OCI-LY3 (cell line): ENCODE results near the gene CSRP1.

ENCODE experiments used
- H2AFZ ChIP-seq: fragments of 200-600, 300-600 bp; shearing (Covaris generic); 2 replicates; pipeline ENCODE4 v1.6.0; 2014; ENCODE audit warnings: antibody characterized with exemption, low read depth, low read length
- H3K27ac ChIP-seq: fragments of 200-600, 300-600 bp; sonication (generic); 2 replicates; pipeline ENCODE4 v1.5.1; 2014; ENCODE audit warnings: mild to moderate bottlenecking, low read length, moderate library complexity, mixed read lengths
- H3K27me3 ChIP-seq: fragments of 200-600, 300-600 bp; sonication (generic); 2 replicates; pipeline ENCODE4 v1.6.1; 2014; ENCODE audit warnings: low read depth, low read length, mixed read lengths
- H3K36me3 ChIP-seq: fragments of 200-600, 300-600 bp; sonication (generic); replicated peaks from 2 replicates; pipeline ENCODE3; 2014; ENCODE audit warnings: low read depth, low read length, mixed read lengths
- H3K4me1 ChIP-seq: fragments of 300-600, 200-600 bp; sonication (generic); 2 replicates; pipeline ENCODE4 v1.6.1; 2014; ENCODE audit warnings: low read length, mixed read lengths
- H3K4me2 ChIP-seq: fragments of 200-600, 300-600 bp; sonication (generic); 2 replicates; pipeline ENCODE4 v1.6.1; 2014; ENCODE audit warnings: low read length, mixed read lengths
- H3K4me3 ChIP-seq: fragments of 300-600, 200-600 bp; sonication (generic); 2 replicates; pipeline ENCODE4 v1.5.1; 2014; ENCODE audit warnings: antibody characterized with exemption, mild to moderate bottlenecking, low read length, moderate library complexity
- H3K79me2 ChIP-seq: fragments of 300-600, 200-600 bp; shearing (Covaris generic); 2 replicates; pipeline ENCODE4 v1.6.1; 2014; ENCODE audit warnings: mild to moderate bottlenecking, low read length, mixed read lengths
- H3K9ac ChIP-seq: fragments of 300-600, 200-600 bp; shearing (Covaris generic); 2 replicates; pipeline ENCODE4 v1.6.0; 2014; ENCODE audit warnings: mild to moderate bottlenecking, low read length, moderate library complexity
- H3K9me3 ChIP-seq: fragments of 200-600, 300-600 bp; shearing (Covaris generic); 2 replicates; pipeline ENCODE4 v1.6.1; 2014; ENCODE audit warnings: low read length, mixed read lengths; ENCODE audit not compliant: insufficient read depth
- H4K20me1 ChIP-seq: fragments of 200-600, 300-600 bp; sonication (generic); 2 replicates; pipeline ENCODE4 v1.6.1; 2016; ENCODE audit warnings: low read length, mixed read lengths; ENCODE audit not compliant: insufficient read depth
- CTCF ChIP-seq: fragments of 200-600, 300-600 bp; sonication (generic); IDR thresholded peaks from 2 replicates; pipeline ENCODE4 v1.5.1; 2014; ENCODE audit warnings: antibody characterized with exemption, low read length, low read depth
- EZH2phosphoT487 ChIP-seq: fragments of 200-600 bp; shearing (Covaris generic); IDR thresholded peaks from 2 replicates; pipeline ENCODE4 v1.6.1; 2018; ENCODE audit warnings: antibody characterized with exemption, mixed run types, low read depth

The CSRP1 gene

GRCh38 chr1:201457508-201457960, 49.4 kb downstream of the CSRP1 start:
- Histone ChIP-seq H3K36me3 (no peaks in the 10 kb centered on the region), H3K4me3 (no peak overlapping the region), H4K20me1 (no peaks in the 10 kb centered on the region), H3K27me3 (peaks cover 28% of the 10 kb centered on the region), H3K9me3 (peaks cover 5% of the 10 kb centered on the region; the same call in 1 of the 2 replicates), H3K27ac (no peak overlapping the region), H3K4me2 (no peak overlapping the region), H3K79me2 (no peaks in the 10 kb centered on the region), H3K9ac (no peak overlapping the region), H3K4me1 (peaks cover 37% of the 10 kb centered on the region), H2AFZ (no peak overlapping the region)
- TF ChIP-seq CTCF: no peak
- TF ChIP-seq EZH2phosphoT487: no peak

DNA sequence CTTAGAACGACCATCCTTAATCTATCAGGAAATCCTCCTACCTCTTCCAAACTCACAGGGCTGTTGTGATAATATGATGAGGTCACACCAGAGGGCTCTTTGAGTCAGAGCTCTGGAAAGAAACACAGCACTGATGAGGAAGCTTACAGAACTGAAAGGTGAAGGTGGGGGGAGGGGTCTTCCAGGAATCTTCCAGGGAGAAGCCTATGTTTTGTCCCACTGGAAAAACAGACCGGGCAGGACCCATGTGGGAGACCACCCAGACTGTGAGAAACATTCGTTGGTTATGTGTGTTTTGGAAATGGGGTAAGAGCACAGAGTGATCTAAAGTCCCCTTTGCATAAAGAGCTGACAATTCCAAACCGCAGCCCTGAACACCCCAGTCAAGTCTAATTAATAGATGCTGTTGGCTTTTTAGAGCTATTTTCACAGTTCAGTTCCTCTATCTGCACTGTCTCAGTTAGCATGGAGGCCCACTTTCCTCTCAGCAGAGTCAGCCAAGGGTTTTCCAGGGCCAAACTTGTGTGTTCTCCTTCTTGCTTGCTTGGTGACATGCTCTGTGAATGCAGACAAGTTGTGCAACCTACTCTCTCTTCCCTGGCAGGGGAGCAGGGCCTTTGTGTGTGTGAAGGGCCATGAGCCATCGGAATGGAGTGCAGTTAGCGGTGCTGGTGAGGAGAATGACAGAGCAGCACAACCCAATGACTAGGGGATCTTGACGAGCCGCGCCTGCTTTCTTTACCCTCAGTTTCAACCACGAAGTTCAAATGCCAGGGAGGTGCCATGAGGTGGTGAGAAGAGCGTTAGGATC, 50.2 kb downstream of the CSRP1 start:
- H3K4me3 ChIP-seq: no peak overlapping the region
- H3K36me3 ChIP-seq: no peaks in the 10 kb centered on the region
- H3K4me1 ChIP-seq: peaks cover 37% of the 10 kb centered on the region
- TF ChIP-seq CTCF (no peak), EZH2phosphoT487 (no peak)
- peak overlapping the region; percentile 40 for H3K4me2 ChIP-seq
- peaks cover 32% of the 10 kb centered on the region for H3K27me3 ChIP-seq
- H3K9ac ChIP-seq: no peak overlapping the region
- no peaks in the 10 kb centered on the region for H3K79me2 ChIP-seq
- H2AFZ ChIP-seq: no peak overlapping the region
- H3K9me3 ChIP-seq: peaks cover 5% of the 10 kb centered on the region; the same call in 1 of the 2 replicates
- H3K27ac ChIP-seq: no peak overlapping the region
- no peaks in the 10 kb centered on the region for H4K20me1 ChIP-seq

DNA sequence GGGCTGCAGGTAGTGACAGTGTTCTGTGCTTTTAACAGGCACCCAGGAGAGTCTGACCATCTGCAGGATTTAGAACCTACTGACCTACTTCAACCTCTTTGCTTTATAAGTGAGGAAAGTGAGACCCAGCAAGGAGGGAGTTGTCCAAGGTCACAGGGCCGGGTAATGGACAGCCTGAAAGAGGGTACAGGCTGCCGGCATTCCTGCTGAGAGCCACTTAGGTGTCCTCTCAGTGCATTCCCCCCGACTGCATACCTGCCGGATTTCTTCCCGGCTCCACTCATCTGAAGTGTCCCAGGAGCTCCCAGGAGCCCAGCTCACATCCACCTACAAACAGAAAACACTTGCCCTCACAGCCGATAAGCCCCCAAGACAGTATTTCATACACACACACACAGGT, 51.8 kb downstream of the CSRP1 start:
- peaks cover 43% of the 10 kb centered on the region for H3K4me1 ChIP-seq
- H3K79me2 ChIP-seq: no peaks in the 10 kb centered on the region
- H3K9ac ChIP-seq: no peak overlapping the region
- no peak for TF ChIP-seq EZH2phosphoT487
- no peak for TF ChIP-seq CTCF
- no peaks in the 10 kb centered on the region for H4K20me1 ChIP-seq
- no peak overlapping the region for H3K4me2 ChIP-seq
- no peak overlapping the region for H3K27ac ChIP-seq
- no peaks in the 10 kb centered on the region for H3K36me3 ChIP-seq
- H2AFZ ChIP-seq: no peak overlapping the region
- peaks cover 5% of the 10 kb centered on the region; the same call in 1 of the 2 replicates for H3K9me3 ChIP-seq
- H3K4me3 ChIP-seq: no peak overlapping the region
- peaks cover 37% of the 10 kb centered on the region for H3K27me3 ChIP-seq

DNA sequence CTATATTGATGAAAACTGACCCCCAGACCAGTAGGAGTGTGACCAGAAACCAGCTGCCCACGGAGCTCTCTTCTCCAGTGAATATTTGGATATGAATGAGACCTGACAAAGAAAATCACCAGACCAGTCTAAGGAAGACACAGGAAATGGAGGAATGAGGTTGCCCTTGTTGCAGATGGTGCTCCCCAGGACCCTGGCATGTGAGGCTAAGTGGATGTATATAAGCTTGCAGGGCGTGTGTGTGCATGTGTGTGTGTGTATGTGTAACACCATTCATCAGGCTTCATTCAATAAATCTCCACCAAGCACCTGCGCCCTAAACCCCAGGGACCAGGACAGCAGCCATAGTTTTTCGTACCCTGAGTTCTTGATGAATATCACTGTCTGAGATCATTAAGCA, 52.3 kb downstream of the CSRP1 start:
- TF ChIP-seq EZH2phosphoT487 (no peak), CTCF (no peak)
- no peaks in the 10 kb centered on the region for H4K20me1 ChIP-seq
- H3K4me1 ChIP-seq: peaks cover 43% of the 10 kb centered on the region
- H3K9ac ChIP-seq: no peak overlapping the region
- H3K9me3 ChIP-seq: peaks cover 5% of the 10 kb centered on the region; the same call in 1 of the 2 replicates
- H3K4me2 ChIP-seq: peak overlapping the region; percentile 34
- no peaks in the 10 kb centered on the region for H3K79me2 ChIP-seq
- peaks cover 37% of the 10 kb centered on the region for H3K27me3 ChIP-seq
- no peaks in the 10 kb centered on the region for H3K36me3 ChIP-seq
- H3K27ac ChIP-seq: no peak overlapping the region
- H3K4me3 ChIP-seq: no peak overlapping the region
- H2AFZ ChIP-seq: no peak overlapping the region
